Brain microvascular endothelial cell (primary cell): ENCODE measurements around the gene LSG1.

ENCODE experiments used
- DNase-seq: peaks from one replicate; pipeline ENCODE4 v3.0.0-alpha.2; 2020
- H3K27ac ChIP-seq: fragments of 250-450 bp; sonication (Bioruptor Pico); 2 replicates; pipeline ENCODE4 v1.5.1; 2020; ENCODE audit warnings: mild to moderate bottlenecking, moderate library complexity
- H3K27me3 ChIP-seq: fragments of 250-450 bp; sonication (Bioruptor Pico); replicated peaks from 2 replicates; pipeline ENCODE4 v1.5.1; 2020; ENCODE audit warnings: mild to moderate bottlenecking
- H3K36me3 ChIP-seq: fragments of 250-450 bp; sonication (Bioruptor Pico); replicated peaks from 2 replicates; pipeline ENCODE4 v1.5.1; 2020; ENCODE audit warnings: mild to moderate bottlenecking
- H3K4me3 ChIP-seq: 2 replicates; pipeline ENCODE4 v1.5.1; 2011; ENCODE audit warnings: low read depth, mild to moderate bottlenecking, control low read depth, low read length, moderate library complexity
- in situ Hi-C: cut with HindIII; loops from 2 replicates; pipeline ENCODE4 v1.10.0; 2017; ENCODE audit warnings: low sequenced_read_pairs, low pct_ligation_motif_present
- TF ChIP-seq, protein P1 (sequence below): IDR thresholded peaks from 2 replicates; pipeline ENCODE4 v1.5.1; 2011; ENCODE audit warnings: low read depth, mild to moderate bottlenecking, moderate library complexity, low read length, control low read depth, inconsistent platforms; ENCODE audit errors: missing control alignments

The LSG1 gene

DNA sequence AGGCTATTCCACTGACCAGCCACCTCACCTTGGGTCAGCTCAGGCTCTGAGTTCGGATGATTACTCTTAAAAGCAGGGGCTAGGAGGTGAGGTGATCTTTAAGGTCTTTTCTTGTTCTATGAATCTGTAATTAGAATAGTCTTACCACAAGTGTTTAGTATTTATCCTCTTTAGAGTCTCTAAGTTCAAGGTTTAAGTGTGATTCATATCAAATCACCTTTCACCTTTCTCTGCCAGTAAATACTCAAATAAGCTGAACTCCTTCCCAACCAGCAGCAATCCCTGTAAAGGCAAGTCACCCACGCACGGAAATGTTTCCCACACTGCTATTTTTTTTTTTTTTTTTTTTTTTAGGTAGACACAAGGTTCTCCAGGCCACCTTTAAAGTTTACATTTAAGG is 24.2 kb downstream of the LSG1 start:
- Histone ChIP-seq H3K4me3 (no peak overlapping the region), H3K36me3 (peaks cover 58% of the 10 kb centered on the region), H3K27ac (no peak overlapping the region), H3K27me3 (no peaks in the 10 kb centered on the region)
- no peak for DNase-seq
- TF ChIP-seq, protein P1, sequence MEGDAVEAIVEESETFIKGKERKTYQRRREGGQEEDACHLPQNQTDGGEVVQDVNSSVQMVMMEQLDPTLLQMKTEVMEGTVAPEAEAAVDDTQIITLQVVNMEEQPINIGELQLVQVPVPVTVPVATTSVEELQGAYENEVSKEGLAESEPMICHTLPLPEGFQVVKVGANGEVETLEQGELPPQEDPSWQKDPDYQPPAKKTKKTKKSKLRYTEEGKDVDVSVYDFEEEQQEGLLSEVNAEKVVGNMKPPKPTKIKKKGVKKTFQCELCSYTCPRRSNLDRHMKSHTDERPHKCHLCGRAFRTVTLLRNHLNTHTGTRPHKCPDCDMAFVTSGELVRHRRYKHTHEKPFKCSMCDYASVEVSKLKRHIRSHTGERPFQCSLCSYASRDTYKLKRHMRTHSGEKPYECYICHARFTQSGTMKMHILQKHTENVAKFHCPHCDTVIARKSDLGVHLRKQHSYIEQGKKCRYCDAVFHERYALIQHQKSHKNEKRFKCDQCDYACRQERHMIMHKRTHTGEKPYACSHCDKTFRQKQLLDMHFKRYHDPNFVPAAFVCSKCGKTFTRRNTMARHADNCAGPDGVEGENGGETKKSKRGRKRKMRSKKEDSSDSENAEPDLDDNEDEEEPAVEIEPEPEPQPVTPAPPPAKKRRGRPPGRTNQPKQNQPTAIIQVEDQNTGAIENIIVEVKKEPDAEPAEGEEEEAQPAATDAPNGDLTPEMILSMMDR = no peak
- in situ Hi-C loops = no loop called here

DNA sequence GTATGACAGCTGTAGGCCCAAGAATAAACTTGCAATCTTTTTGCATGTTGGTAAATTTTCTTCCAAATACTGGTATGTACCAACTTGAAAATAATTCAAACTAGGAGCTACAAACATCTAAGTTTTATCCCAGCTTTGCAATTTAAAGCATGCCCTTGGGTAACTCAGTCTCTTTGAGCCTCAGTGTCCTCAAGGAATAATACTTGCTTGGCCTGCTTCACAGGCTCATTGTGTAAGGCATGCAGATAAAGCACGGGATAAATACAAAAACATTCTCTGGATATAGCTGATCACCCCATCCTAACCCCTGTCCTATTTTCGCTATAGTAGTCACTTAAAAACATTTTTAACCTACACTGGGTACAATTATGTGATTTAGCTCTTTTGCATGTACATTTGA is 29.2 kb downstream of the LSG1 start:
- TF ChIP-seq, protein P1 = no peak
- H3K4me3 ChIP-seq = no peak overlapping the region
- H3K36me3 ChIP-seq = peaks cover 35% of the 10 kb centered on the region
- H3K27ac ChIP-seq = no peak overlapping the region
- in situ Hi-C loops = no loop called here
- H3K27me3 ChIP-seq = no peaks in the 10 kb centered on the region
- DNase-seq = no peak

DNA sequence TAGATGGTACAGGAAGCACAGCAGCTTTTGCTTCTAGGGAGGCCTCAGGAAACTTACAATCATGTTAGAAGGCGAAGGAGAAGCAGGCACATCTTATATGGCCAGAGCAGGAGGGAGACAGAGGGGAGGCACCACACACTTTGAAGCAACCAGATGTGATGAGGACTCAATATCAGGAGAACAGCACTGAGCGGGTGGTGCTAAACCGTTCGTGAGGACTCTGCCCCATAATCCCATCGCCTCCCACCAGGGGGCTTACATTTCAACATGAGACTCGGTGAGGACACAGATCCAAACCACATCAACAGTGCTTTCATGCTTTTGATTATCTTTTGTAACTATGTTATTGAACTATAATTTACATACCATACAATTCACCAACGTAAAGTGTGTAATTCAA is 31.2 kb downstream of the LSG1 start:
- in situ Hi-C loops = no loop called here
- no peak overlapping the region for H3K4me3 ChIP-seq
- TF ChIP-seq, protein P1 = peak; percentile 67
- H3K27me3 ChIP-seq = no peaks in the 10 kb centered on the region
- peaks cover 28% of the 10 kb centered on the region for H3K36me3 ChIP-seq
- DNase-seq = no peak
- H3K27ac ChIP-seq = peak overlapping the region; percentile 62

DNA sequence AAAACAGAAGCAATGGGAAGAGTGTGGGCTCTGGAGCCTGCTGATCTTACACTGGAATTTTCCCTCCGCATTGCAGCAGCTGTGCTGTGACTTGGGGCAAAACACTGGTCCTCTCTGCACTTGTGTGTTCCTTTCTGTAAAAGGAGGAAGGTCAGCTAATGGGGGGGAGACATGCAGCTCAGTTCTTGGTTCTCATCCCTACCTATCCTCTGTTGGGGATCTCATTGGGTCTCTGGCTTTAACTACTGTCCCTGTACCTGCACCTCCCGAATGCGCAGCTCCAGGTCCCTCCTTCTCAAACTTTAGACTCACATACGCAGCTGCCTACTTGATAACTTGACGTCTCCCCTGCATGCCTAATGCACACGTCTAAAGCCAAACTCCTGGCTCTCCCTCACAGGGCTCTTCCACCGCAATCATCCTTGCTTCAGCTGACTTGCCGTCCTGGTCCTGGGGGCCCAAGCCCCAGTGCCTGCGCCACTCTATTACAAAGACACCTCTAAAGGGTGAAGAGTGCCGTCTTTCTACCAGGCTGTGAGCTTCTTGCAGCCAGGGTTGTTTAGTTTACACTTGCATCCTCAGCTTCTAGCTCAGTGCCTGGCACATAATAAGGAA is 32.9 kb downstream of the LSG1 start:
- in situ Hi-C loops = no loop called here
- Histone ChIP-seq H3K36me3 (peaks cover 20% of the 10 kb centered on the region), H3K27me3 (no peaks in the 10 kb centered on the region), H3K4me3 (no peak overlapping the region), H3K27ac (no peak overlapping the region)
- DNase-seq = no peak
- TF ChIP-seq, protein P1 = no peak

DNA sequence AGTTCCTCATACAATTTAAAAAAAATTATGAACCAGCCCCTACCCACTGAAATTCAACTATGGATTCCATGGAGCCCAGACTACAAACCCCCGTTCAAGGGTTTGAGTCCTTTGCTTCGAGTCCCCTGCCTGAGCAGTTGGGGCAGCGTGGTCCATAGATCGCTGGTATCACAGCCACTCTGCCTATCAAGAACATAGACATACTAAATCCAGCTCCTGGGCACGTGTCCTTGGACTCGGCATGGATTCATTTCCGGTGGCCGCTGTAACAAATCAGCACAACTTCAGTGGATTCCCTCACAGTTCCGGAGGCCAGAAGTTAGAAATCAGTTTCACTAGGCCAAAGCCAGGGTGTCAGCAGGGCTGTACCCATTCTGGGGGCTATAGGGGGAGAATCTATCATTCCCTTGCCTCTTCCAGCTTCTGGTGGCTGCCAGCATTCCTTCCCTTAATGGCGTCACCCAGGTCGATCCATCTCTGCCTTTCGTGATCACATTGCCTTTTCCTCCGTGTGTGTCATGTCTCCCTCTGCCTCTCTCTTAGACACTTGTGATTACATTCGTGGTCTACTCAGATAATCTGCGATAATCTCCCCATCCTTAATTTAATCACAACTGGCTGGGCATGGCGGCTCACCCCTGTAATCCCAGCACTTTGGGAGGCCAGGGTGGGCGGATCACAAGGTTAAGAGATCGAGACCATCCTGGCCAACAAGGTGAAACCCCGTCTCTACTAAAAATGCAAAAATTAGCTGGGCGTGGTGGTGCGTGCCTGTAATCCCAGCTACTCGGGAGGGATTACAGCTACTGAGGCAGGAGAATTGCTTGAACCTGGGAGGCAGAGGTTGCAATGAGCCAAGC is 34.2 kb downstream of the LSG1 start:
- H3K36me3 ChIP-seq = peaks cover 10% of the 10 kb centered on the region
- H3K27me3 ChIP-seq = no peaks in the 10 kb centered on the region
- in situ Hi-C loops = no loop called here
- TF ChIP-seq, protein P1 = no peak
- no peak for DNase-seq
- no peak overlapping the region for H3K4me3 ChIP-seq
- H3K27ac ChIP-seq = no peak overlapping the region

DNA sequence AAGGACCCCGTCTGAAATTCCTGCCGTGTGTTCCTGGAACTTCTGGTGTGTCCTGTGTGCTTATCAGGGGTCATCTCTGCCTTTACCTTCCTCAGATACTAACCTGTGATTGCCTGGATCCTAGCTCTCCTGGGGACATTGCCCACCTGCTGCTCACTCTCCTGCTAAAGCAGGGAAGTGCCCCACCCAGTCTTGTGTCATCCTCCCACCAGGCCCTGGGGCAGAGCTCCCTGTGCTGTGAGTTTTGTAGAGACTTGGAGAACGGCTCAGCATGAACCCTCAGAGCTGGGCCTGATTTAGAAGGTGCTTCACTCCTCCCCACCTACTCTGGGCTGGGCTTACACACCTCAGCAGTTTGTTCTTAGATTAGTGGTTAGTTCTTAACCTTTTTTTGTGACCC is 34.9 kb downstream of the LSG1 start:
- H3K36me3 ChIP-seq = peaks cover 9% of the 10 kb centered on the region
- no peaks in the 10 kb centered on the region for H3K27me3 ChIP-seq
- no peak overlapping the region for H3K4me3 ChIP-seq
- H3K27ac ChIP-seq = no peak overlapping the region
- in situ Hi-C loops = no loop called here
- TF ChIP-seq, protein P1 = no peak
- no peak for DNase-seq
